K562 (cell line): ENCODE measurements around the gene ULK1. TPM values are rescaled to one million over a fixed set of nuclear protein-coding genes. Genes with fewer than 3 reads are reported as not detected.

ENCODE experiments used
- ARID1B ChIP-seq: fragments of 450-650 bp; IDR thresholded peaks from 2 replicates; pipeline ENCODE4 v1.6.1; 2016; ENCODE audit warnings: antibody characterized with exemption, mild to moderate bottlenecking, inconsistent platforms
- CBFA2T2 ChIP-seq: fragments of 450-650 bp; conservative IDR thresholded peaks from 2 replicates; pipeline ENCODE4 v1.6.1; 2017; ENCODE audit warnings: mild to moderate bottlenecking
- CC2D1A ChIP-seq: fragments of 450-650 bp; IDR thresholded peaks from 2 replicates; pipeline ENCODE4 v1.6.1; 2017; ENCODE audit warnings: mild to moderate bottlenecking
- CTBP1 ChIP-seq: fragments of 450-650 bp; IDR thresholded peaks from 2 replicates; pipeline ENCODE4 v1.6.1; 2016; ENCODE audit warnings: borderline replicate concordance
- GTF2A2 ChIP-seq: IDR thresholded peaks from 2 replicates; pipeline ENCODE4 v1.6.1; 2016; ENCODE audit warnings: mild to moderate bottlenecking, missing genetic modification characterization, missing compliant biosample characterization
- HMGN3 ChIP-seq: IDR thresholded peaks from 2 replicates; pipeline ENCODE4 v1.6.1; 2011; ENCODE audit warnings: borderline replicate concordance, low read depth, mild to moderate bottlenecking, mixed read lengths, low read length; ENCODE audit not compliant: insufficient read length; ENCODE audit errors: extremely low read depth
- NCOR1 ChIP-seq: fragments of 450-650 bp; IDR thresholded peaks from 2 replicates; pipeline ENCODE4 v1.6.1; 2016; ENCODE audit warnings: mild to moderate bottlenecking, moderate library complexity
- NFE2L1 ChIP-seq: fragments of 450-650 bp; IDR thresholded peaks from 2 replicates; pipeline ENCODE4 v1.6.1; 2016; ENCODE audit warnings: missing genetic modification characterization, low read depth, mild to moderate bottlenecking, missing compliant biosample characterization, moderate library complexity, borderline replicate concordance
- PCBP1 ChIP-seq: fragments of 200-400 bp; formaldehyde crosslinking; IDR thresholded peaks from 2 replicates; pipeline ENCODE4 v1.6.1; 2018; ENCODE audit warnings: mild to moderate bottlenecking, low read depth, low read length; ENCODE audit not compliant: poor library complexity, severe bottlenecking
- POLR2B ChIP-seq: fragments of 450-650 bp; IDR thresholded peaks from 2 replicates; pipeline ENCODE4 v1.6.1; 2018; ENCODE audit warnings: low read depth; ENCODE audit not compliant: partially characterized antibody
- POU5F1 ChIP-seq: fragments of 150-350 bp; IDR thresholded peaks from 2 replicates; pipeline ENCODE4 v1.6.1; 2014; ENCODE audit warnings: borderline replicate concordance, low read length, low read depth, mild to moderate bottlenecking; ENCODE audit not compliant: partially characterized antibody
- SMAD4 ChIP-seq: fragments of 250-450 bp; sonication (Bioruptor Pico); conservative IDR thresholded peaks from 2 replicates; pipeline ENCODE4 v1.8.0; 2021; ENCODE audit warnings: inconsistent platforms, mild to moderate bottlenecking, moderate library complexity
- SP2 ChIP-seq: IDR thresholded peaks from 2 replicates; pipeline ENCODE4 v1.6.1; 2011; ENCODE audit warnings: mild to moderate bottlenecking, low read depth, low read length, moderate library complexity; ENCODE audit not compliant: poor library complexity, severe bottlenecking; ENCODE audit errors: extremely low read depth
- STAT5A ChIP-seq: IDR thresholded peaks from 2 replicates; pipeline ENCODE4 v1.6.1; 2012; ENCODE audit warnings: low read length, inconsistent platforms, borderline replicate concordance
- ZKSCAN8 ChIP-seq: fragments of 200-800 bp; sonication (Bioruptor generic); IDR thresholded peaks from 2 replicates; pipeline ENCODE4 v1.6.1; 2016; ENCODE audit warnings: missing genetic modification characterization, missing compliant biosample characterization
- ZNF41 ChIP-seq: fragments of 250-450 bp; sonication (Bioruptor Pico); conservative IDR thresholded peaks from 2 replicates; pipeline ENCODE4 v1.4.0; 2020; ENCODE audit warnings: mild to moderate bottlenecking
- polyA plus RNA-seq, 8 experiments: library from polyadenylated mRNA; depleted of rRNA in 4 of 8; stranded (reverse) in 5 of 8; unstranded in 3 of 8; fragments of >200 nt; fragmentation: Nextera tagmentation in 2 of 8; fragmentation: Illumina TruSeq in 1 of 8; extraction: Ambion mirVana in 2 of 8; extraction: Trizol in 1 of 8; gene quantifications; 2 replicates each; pipeline versions ENCODE4 v1.2.1 to v1.2.3, GENCODE V29; 2011 to 2014; ENCODE audit warnings: inconsistent platforms in 1 of 8, missing spikeins in 1 of 8
- total RNA-seq, 7 experiments: library from RNA; depleted of rRNA in 6 of 7; stranded (reverse); fragments of >200 nt in 6 of 7; fragmentation: Illumina TruSeq in 2 of 7; extraction: Trizol in 2 of 7; gene quantifications; 2 replicates each; pipeline versions ENCODE4 v1.2.1 to v1.2.3, GENCODE V29; 2011 to 2021; ENCODE audit warnings: low replicate concordance in 1 of 7
- TF ChIP-seq, protein P1 (sequence below): sonication (generic); formaldehyde crosslinking; IDR thresholded peaks from 2 replicates; pipeline ENCODE4 v1.5.0; 2020; ENCODE audit warnings: missing genetic modification reagents
- TF ChIP-seq, protein P2 (sequence below): fragments of 450-650 bp; formaldehyde crosslinking; IDR thresholded peaks from 2 replicates; pipeline ENCODE4 v1.4.0; 2022; ENCODE audit warnings: missing genetic modification characterization

Gene ULK1
- total and polyA plus RNA-seq, 9 of the 15 experiments (the other 6 are each of a cell fraction or from before 2014, with no cell fraction given): 0.15 to 29.4 (median 2.5) TPM

DNA sequence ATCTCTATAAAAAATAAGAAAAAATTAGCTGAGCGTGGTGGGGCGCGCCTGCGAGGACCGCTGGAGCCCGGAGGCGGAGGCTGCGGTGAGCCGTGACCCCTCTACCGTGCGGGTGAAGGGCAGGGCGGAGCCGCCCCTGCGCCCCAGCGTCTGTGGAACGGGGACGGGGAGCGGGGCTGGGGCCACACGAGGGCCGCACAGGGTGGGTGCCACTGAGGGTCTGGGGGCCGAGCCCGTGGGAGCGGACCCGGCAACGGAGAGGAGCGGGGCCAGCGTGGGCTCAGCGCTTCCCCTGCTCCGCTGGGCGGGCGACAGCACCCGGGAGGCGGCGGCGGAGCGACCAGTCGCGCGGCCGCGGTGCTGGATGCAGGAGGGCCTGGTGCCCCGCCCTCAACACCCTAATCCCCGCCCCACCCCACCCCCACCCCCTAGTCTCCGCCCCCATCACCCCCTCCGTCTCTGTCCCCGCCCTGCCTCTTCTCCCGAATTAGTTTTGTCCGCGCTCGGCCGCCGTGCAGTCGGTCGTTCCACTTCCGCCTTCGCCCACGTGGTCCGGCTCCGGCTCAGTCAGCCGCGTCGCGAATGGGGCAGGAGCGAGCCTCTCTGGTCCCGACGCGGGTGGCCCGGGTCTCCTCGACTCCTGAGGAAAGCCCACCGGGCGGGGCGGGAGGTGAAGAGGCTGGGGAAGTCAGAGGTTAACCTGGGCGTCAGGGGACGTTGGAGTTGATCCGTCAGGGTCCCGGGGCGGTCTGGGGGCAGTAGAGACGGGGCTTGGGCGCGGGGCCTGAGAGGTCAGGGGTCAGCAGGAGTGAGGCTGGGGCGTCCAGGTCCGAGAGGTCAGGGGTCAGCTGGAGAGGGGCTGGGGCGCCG lies 34.5 kb downstream of the ULK1 start, which contains the start of gene PUS1 (continued):
- TF ChIP-seq POLR2B (peak; percentile 64), SMAD4 (CRISPR knock-in tag) (peak; percentile 68), GTF2A2 (no peak), CC2D1A (0 out of 2 replicates have a peak, but pooled peaks have one; percentile 31), NFE2L1 (no peak), POU5F1 (peak; percentile 95), SP2 (no peak), ZNF41 (no peak), CBFA2T2 (peak; percentile 52), ARID1B (no peak; the same call in 1 of the 2 replicates), PCBP1 (peak; percentile 93), NCOR1 (0 out of 2 replicates have a peak, but pooled peaks have one; percentile 37), HMGN3 (peak; percentile 87), CTBP1 (peak; percentile 71), ZKSCAN8 (CRISPR knock-in tag) (no peak), STAT5A (no peak)
- TF ChIP-seq, protein P1, sequence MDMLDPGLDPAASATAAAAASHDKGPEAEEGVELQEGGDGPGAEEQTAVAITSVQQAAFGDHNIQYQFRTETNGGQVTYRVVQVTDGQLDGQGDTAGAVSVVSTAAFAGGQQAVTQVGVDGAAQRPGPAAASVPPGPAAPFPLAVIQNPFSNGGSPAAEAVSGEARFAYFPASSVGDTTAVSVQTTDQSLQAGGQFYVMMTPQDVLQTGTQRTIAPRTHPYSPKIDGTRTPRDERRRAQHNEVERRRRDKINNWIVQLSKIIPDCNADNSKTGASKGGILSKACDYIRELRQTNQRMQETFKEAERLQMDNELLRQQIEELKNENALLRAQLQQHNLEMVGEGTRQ (CRISPR knock-in tag): peak; percentile 92
- TF ChIP-seq, protein P2, sequence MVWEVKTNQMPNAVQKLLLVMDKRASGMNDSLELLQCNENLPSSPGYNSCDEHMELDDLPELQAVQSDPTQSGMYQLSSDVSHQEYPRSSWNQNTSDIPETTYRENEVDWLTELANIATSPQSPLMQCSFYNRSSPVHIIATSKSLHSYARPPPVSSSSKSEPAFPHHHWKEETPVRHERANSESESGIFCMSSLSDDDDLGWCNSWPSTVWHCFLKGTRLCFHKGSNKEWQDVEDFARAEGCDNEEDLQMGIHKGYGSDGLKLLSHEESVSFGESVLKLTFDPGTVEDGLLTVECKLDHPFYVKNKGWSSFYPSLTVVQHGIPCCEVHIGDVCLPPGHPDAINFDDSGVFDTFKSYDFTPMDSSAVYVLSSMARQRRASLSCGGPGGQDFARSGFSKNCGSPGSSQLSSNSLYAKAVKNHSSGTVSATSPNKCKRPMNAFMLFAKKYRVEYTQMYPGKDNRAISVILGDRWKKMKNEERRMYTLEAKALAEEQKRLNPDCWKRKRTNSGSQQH (CRISPR knock-in tag): peak; percentile 87
